Type B pancreatic cell (in vitro differentiated cells): ENCODE data around the gene ARL6IP5. TPM values are rescaled to one million over a fixed set of nuclear protein-coding genes. Genes with fewer than 3 reads are reported as not detected.
A peak's percentile ranks its signal among the peaks of the same experiment; 100 is the strongest.

Experiments used
- DNase-seq: peaks from one replicate; pipeline ENCODE4 v3.0.0; 2021; ENCODE audit warnings: mixed read lengths; ENCODE audit not compliant: unreplicated experiment; ENCODE audit errors: extremely low spot score
- H3K27ac Mint-ChIP-seq: 2 replicates; pipeline ENCODE4 v1.8.0; 2021; ENCODE audit warnings: mild to moderate bottlenecking, mixed read lengths
- H3K27me3 Mint-ChIP-seq: 2 replicates; pipeline ENCODE4 v1.8.0; 2021; ENCODE audit warnings: mixed read lengths
- H3K36me3 Mint-ChIP-seq: 2 replicates; pipeline ENCODE4 v1.8.0; 2021; ENCODE audit warnings: mixed read lengths
- H3K4me1 Mint-ChIP-seq: one replicate; pipeline ENCODE4 v1.8.0; 2021; ENCODE audit warnings: mixed read lengths; ENCODE audit not compliant: unreplicated experiment
- H3K4me3 Mint-ChIP-seq: 2 replicates; pipeline ENCODE4 v1.8.0; 2021; ENCODE audit warnings: mild to moderate bottlenecking, mixed read lengths
- H3K9me3 Mint-ChIP-seq: 2 replicates; pipeline ENCODE4 v1.8.0; 2021; ENCODE audit warnings: mixed read lengths
- total RNA-seq: library from RNA; stranded (reverse); gene quantifications from 2 replicates; pipeline ENCODE4 v1.2.1, GENCODE V29; 2021; ENCODE audit warnings: low replicate concordance
- TF ChIP-seq, protein P1 (sequence below): fragments of 200-600 bp; sonication (generic); conservative IDR thresholded peaks from 2 replicates; pipeline ENCODE4 v1.5.0; 2021; ENCODE audit warnings: antibody characterized with exemption, mild to moderate bottlenecking

ARL6IP5 gene
- total RNA-seq, 1 donor from 2014 or later: 49.2 TPM

DNA sequence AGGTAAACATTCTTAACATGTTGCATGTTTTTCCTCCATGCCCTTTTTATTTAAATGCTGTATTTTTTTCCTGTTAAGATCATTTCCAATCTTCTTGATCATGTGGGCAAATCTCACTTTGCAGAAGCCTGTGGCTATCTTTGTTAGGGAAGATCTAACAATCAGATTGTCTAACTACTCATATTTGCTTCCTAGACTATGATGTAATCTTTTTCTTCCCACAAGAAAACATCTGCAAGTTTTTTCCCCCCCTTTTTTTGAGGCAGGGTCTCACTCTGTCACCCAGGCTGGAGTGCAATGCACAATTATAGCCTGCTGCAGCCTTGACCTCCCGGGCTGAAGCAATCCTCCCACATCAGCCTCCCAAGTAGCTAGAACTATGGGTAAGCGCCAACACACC lies 52.7 kb downstream of the ARL6IP5 start:
- Mint-ChIP-seq H3K36me3 (no peaks in the 10 kb centered on the region), H3K4me3 (no peak overlapping the region), H3K4me1 (peaks cover 9% of the 10 kb centered on the region), H3K27ac (no peak overlapping the region), H3K9me3 (no peaks in the 10 kb centered on the region), H3K27me3 (no peaks in the 10 kb centered on the region)
- TF ChIP-seq, protein P1, sequence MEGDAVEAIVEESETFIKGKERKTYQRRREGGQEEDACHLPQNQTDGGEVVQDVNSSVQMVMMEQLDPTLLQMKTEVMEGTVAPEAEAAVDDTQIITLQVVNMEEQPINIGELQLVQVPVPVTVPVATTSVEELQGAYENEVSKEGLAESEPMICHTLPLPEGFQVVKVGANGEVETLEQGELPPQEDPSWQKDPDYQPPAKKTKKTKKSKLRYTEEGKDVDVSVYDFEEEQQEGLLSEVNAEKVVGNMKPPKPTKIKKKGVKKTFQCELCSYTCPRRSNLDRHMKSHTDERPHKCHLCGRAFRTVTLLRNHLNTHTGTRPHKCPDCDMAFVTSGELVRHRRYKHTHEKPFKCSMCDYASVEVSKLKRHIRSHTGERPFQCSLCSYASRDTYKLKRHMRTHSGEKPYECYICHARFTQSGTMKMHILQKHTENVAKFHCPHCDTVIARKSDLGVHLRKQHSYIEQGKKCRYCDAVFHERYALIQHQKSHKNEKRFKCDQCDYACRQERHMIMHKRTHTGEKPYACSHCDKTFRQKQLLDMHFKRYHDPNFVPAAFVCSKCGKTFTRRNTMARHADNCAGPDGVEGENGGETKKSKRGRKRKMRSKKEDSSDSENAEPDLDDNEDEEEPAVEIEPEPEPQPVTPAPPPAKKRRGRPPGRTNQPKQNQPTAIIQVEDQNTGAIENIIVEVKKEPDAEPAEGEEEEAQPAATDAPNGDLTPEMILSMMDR: no peak
- no peak for DNase-seq

- H3K27me3 Mint-ChIP-seq: no peaks in the 10 kb centered on the region
- no peaks in the 10 kb centered on the region for H3K9me3 Mint-ChIP-seq
These were observed 56.6 kb downstream of the ARL6IP5 start for GRCh38 chr3:69141313-69141712.

GRCh38 chr3:69142090-69142489 lies 57.4 kb downstream of the ARL6IP5 start:
- DNase-seq: no peak
- H3K9me3 Mint-ChIP-seq: no peaks in the 10 kb centered on the region
- H3K27ac Mint-ChIP-seq: no peak overlapping the region
- H3K36me3 Mint-ChIP-seq: no peaks in the 10 kb centered on the region
- peaks cover 33% of the 10 kb centered on the region for H3K4me1 Mint-ChIP-seq
- TF ChIP-seq, protein P1: no peak
- H3K4me3 Mint-ChIP-seq: no peak overlapping the region
- no peaks in the 10 kb centered on the region for H3K27me3 Mint-ChIP-seq

More at GRCh38 chr3:69141313-69141712, 56.6 kb downstream of the ARL6IP5 start:
- TF ChIP-seq, protein P1: no peak
- Mint-ChIP-seq H3K4me3 (no peak overlapping the region), H3K36me3 (no peaks in the 10 kb centered on the region), H3K27ac (no peak overlapping the region), H3K4me1 (peaks cover 33% of the 10 kb centered on the region)
- no peak for DNase-seq

DNA sequence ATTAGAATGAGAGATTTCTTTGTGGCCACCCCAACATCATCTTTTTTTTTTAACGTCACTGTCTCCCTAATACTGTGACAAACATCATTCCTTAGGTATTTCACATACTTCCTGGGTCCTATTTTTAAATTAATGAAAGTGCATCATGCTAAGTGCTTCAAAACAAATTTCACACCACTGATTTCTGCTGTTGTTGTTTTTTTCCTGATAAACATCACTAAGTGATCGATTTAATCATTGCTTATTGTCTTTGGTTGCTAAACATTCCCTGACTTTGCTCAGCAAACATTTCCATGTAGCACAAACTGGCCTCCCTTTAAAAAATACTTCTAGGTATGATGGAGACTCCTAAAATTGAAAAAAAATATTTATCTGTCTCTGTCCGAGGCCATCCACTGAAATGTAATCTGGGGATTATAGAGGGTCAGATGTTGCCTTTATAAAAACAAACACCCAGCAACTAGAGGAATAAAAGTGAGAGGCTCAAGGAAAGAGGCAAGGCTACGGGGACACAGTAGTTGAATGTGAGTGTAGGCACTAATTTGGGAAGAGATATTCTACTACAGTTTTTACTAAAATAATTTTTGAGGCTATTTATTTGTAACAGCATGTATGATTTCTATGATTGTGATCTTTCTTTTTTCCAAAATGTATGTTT lies 58.2 kb downstream of the ARL6IP5 start:
- no peak overlapping the region for H3K27ac Mint-ChIP-seq
- H3K4me1 Mint-ChIP-seq: peaks cover 33% of the 10 kb centered on the region
- no peak for DNase-seq
- no peaks in the 10 kb centered on the region for H3K27me3 Mint-ChIP-seq
- no peak overlapping the region for H3K4me3 Mint-ChIP-seq
- no peaks in the 10 kb centered on the region for H3K36me3 Mint-ChIP-seq
- H3K9me3 Mint-ChIP-seq: no peaks in the 10 kb centered on the region
- TF ChIP-seq, protein P1: no peak

DNA sequence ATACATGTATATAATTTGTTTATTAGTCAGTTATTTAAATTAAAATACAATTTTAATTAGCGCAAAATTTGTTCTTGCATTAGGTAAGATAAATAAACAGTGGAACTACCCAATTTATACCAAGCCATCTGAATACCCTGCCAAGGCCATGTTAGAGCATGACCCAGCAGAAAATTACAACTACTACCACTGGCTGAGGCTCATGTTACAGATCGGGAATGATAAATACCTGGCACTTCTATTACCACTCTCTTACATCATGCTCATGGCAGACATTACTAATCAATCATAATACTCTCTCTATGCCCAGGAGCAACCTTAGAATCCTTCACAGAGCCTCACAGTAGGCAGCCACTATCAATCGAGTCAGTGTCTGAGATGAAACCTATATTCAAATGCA lies 58.9 kb downstream of the ARL6IP5 start:
- TF ChIP-seq, protein P1: no peak
- H3K4me3 Mint-ChIP-seq: no peak overlapping the region
- no peaks in the 10 kb centered on the region for H3K36me3 Mint-ChIP-seq
- DNase-seq: no peak
- no peaks in the 10 kb centered on the region for H3K9me3 Mint-ChIP-seq
- peak overlapping the region; percentile 49 for H3K27ac Mint-ChIP-seq
- H3K4me1 Mint-ChIP-seq: peaks cover 33% of the 10 kb centered on the region
- no peaks in the 10 kb centered on the region for H3K27me3 Mint-ChIP-seq
